HG02870 (cell line): ENCODE data around the gene IFNA10.
A peak's percentile ranks its signal among the peaks of the same experiment; 100 is the strongest.
"Not testable (repeated sequence)": the region's sequence is repeated elsewhere in the genome, so short reads cannot be mapped to it uniquely, and the experiment has no call there.

Source experiments
- ATAC-seq: cut with Tn5 transposase; IDR thresholded peaks from one replicate; pipeline ENCODE4 v1.9.1; 2021; ENCODE audit warnings: mild to moderate bottlenecking, moderate library complexity; ENCODE audit not compliant: unreplicated experiment

IFNA10 gene

DNA sequence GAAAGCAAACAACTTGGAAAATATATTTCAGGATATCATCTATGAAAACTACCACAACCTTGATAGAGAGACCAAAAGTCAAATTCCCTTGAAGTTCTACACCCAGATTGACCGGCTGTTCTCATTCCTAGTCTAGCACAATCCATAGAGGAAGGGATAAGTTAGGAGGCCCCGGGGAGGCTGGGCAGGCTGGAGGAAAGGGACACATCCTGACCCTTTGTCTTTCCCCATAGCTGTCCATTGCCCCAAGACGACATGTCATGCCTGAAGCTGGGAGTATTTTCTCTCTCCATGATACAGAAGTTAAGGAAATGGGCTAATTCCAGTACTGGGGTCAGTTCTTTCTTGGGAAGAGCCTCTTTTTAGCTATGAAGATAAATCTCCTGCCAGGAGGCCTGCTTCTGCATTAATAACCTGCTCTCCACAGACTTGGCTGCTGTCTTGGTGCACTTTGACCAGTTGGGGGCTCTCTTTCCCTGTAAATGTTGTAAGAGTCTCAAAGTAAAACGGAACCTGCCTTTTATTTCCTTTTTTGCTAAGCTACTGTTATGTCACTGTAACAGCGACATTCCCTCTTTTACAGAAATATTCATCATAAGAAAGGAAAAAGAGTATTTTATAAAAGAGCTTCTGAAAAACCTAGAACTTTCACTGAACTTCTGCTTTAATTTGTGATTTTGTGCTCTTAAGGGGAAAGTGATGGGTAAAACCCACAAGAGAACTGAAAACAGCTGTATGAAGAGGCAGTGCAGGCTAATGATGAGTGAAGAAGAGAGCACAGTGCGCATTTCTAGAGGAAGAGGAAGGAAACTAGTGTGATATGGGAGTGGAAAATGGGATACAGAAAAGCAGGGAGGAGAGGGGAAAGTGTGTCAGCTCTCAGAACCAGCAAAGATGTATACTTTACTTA is 11.8 kb downstream of the IFNA10 start:
- peak; percentile 93 for ATAC-seq

- not testable (repeated sequence) for ATAC-seq
Measured at GRCh38 chr9:21187487-21187886, 19.5 kb downstream of the IFNA10 start, which contains the start of gene IFNA4. IFNA4 (minus strand) TSS chr9:21187587; CDS start chr9:21187531, 56 bp downstream.

GRCh38 chr9:21182810-21183736 is 23.9 kb downstream of the IFNA10 start:
- peak; percentile 95 for ATAC-seq

GRCh38 chr9:21174671-21175070 is 32.3 kb downstream of the IFNA10 start:
- no peak for ATAC-seq

GRCh38 chr9:21172156-21172555 is 34.8 kb downstream of the IFNA10 start:
- no peak for ATAC-seq

DNA sequence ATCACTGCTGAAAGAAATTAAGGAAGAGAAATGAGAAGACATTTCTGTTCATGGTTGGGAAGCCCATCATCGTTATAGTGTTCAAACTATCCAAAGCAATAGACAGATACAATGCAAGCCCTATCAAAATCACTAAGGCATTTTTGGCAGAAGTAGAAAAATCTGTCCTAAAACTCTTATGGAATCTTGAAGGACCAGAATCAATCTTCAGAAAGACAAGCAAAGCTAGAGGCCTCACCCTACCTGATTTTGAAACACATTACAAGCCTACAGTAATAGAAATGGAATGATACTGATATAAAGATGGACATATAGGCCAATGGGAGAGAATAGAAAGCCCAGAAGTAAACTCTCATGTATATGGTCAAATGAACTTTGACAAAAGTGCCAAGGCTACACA is 35.6 kb downstream of the IFNA10 start:
- ATAC-seq: no peak

GRCh38 chr9:21166560-21166959 is 40.4 kb downstream of the IFNA10 start, which contains the start of gene IFNA21:
IFNA21 (minus strand) TSS chr9:21166660; CDS start chr9:21166612, 48 bp downstream.
- ATAC-seq: not testable (repeated sequence)

- no peak for ATAC-seq
Measured at GRCh38 chr9:21165516-21165915, 41.4 kb downstream of the IFNA10 start.

GRCh38 chr9:21160178-21160577 is 46.8 kb downstream of the IFNA10 start:
- ATAC-seq: peak; percentile 88
